C4-2B (cell line): ENCODE measurements around the gene TRAPPC6A.

Experiments used
- H3K27ac ChIP-seq: fragments of 450-650 bp; 2 replicates; pipeline ENCODE4 v1.5.1; 2017
- ZFX ChIP-seq: fragments of 450-650 bp; IDR thresholded peaks from 2 replicates; pipeline ENCODE4 v1.6.1; 2017
- TF ChIP-seq, protein P1 (sequence below): fragments of 450-650 bp; conservative IDR thresholded peaks from 2 replicates; pipeline ENCODE4 v1.5.1; 2017; ENCODE audit warnings: mild to moderate bottlenecking

TRAPPC6A gene

DNA sequence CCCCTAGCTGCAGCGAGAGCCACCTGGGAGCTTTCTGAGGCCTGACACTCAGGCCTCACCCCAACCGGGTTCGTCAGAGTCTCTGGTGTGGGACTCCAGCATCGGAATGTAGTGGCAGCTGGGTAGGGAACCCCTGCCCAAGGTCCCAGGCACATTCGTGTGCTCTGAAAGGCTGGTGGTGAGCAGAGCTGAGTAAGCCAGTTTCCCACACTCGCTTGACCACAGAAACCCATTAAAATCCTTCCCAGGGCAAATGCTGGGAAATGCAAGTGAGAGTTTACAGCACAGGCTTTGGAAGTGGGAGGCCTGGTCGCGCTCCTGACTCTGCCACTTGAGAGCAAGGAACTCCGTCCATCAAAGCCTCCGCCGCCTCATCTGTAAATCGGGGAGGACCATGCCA, 4.2 kb downstream of the TRAPPC6A start:
- H3K27ac ChIP-seq = no peak overlapping the region
- no peak for TF ChIP-seq ZFX

DNA sequence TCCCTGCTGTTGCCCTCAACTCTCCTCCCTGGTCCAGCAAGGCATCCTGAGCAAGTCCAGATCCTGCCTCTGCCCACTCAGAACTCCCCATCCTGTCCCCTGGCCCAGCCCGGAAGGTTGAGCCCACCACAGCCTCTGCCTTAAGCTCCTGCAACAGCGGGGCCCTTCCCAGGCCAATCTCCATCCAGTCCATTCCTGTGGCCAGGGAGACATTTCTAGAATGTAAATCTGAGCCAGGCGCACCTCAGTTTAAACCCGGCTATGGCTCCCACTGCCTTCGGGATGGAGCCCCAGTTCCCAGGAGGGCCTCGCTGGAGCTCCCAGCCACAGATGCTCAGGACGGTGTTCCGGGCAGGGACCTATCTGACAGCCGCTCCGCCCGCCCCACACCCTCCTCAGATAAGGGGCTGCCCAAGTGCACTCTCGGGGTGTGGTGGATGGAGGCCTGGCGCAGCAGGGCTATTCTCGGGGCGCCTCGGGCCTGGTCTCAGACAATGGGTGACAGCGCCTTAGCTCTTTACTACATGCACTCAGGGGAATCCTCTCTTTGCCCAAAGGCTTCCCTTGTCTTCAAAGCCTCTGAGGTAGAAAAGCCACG, 5.3 kb downstream of the TRAPPC6A start:
- H3K27ac ChIP-seq = no peak overlapping the region
- TF ChIP-seq, protein P1, sequence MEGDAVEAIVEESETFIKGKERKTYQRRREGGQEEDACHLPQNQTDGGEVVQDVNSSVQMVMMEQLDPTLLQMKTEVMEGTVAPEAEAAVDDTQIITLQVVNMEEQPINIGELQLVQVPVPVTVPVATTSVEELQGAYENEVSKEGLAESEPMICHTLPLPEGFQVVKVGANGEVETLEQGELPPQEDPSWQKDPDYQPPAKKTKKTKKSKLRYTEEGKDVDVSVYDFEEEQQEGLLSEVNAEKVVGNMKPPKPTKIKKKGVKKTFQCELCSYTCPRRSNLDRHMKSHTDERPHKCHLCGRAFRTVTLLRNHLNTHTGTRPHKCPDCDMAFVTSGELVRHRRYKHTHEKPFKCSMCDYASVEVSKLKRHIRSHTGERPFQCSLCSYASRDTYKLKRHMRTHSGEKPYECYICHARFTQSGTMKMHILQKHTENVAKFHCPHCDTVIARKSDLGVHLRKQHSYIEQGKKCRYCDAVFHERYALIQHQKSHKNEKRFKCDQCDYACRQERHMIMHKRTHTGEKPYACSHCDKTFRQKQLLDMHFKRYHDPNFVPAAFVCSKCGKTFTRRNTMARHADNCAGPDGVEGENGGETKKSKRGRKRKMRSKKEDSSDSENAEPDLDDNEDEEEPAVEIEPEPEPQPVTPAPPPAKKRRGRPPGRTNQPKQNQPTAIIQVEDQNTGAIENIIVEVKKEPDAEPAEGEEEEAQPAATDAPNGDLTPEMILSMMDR = no peak
- no peak for TF ChIP-seq ZFX

DNA sequence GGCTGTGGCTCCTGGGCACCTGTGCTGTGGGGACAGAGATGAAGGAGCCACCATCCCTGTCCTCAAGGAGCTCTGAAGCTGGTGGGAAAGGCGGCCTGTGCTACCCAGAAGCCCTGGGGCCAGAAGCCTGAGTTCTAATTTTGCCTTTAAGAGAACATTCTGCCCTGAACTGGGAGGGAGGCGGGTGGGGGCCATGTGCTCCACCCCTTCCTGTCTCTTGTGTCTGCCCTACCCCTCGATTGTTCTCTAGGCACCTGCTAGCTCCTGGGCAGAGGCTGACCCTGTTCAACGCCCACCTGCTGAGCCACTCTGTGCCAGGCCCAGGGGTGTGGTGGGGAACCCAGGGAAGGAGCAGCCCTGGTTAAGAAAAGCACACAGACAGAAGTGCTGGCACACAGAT, 5.9 kb downstream of the TRAPPC6A start:
- no peak for TF ChIP-seq ZFX
- TF ChIP-seq, protein P1 = no peak
- no peak overlapping the region for H3K27ac ChIP-seq

DNA sequence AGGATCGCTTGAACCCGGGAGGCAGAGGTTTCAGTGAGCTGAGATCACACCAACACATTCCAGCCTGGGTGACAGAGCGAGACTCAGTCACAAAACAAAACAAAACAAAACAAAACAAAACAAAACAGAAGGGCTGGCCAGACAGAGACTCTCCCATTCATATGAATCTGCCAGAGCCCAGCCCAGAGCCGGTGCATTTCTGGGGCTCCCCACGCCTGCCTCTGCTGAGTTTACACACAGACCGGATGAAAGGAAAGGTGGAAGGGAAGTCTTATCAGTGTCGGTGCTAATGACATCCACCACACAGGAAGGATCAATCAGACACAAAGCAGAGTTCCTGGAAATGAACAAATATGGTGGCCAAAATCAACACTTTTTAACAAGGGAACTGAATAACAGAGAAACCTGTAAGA, 6.8 kb downstream of the TRAPPC6A start:
- TF ChIP-seq ZFX = no peak
- TF ChIP-seq, protein P1 = no peak
- H3K27ac ChIP-seq = no peak overlapping the region

DNA sequence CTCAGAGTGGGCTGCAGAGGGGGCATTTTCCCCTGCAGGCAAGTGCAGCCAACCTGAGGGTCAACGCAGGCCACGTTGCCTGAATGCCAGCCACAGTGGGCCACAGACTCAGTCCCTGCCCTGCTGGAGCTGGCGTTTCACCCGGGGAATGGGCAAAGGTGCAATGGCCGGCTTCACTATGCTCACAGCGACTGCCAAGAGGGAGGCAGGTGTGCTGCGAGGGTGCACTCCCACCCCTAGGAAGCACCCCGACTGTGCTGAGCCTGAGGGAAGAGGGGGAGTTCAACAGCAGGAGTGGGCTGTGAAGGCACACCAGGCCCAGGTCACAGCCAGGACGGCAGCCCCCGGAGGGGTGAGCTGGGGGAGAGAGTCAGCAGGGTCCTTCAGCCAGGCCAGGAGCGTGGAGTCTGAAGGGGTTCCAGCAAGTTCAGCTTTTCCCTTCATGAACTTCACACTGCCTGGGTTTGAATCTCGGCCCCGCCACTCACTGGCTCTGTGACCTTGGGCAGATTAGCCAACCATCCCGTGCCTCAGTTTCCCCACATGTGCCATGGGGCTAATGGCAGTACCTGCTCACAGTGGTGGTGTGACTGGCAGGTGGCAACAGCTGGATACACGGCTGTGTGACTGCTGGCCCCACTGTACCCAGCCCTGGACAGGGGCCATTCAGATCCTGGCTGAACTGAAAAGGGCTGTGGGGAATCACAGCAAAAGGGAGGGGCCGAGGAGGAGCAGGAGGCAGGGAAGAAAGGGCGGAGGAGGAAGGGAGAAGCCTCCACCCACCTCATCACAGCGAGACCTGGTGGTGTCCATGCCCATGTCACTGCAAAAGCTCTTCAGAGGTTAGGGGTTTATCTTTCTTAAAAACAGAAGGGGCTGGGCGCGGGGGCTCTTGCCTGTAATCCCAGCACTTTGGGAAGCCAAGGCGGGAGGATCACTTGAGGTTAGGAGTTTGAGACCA, 7.6 kb downstream of the TRAPPC6A start:
- H3K27ac ChIP-seq = no peak overlapping the region
- no peak for TF ChIP-seq ZFX
- TF ChIP-seq, protein P1 = no peak

DNA sequence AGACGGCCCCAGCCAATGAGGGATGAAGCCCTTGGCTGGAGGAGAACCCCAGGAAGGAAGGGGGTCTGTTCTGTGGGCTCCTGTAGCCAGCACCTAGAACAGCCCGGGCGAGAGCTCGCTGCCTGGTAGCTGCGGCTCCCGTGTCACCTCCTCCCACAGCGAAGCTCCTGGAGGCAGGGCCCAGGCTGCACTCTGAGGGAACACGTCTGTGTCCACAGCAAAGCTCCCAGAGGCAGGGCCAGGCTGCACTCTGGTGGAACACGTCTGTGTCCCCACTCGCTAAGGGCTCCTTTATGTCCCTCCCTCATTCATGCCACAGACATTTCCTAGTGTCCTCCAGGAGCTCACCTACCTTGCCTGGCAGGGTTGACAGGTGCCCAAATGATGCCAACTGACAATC, 8.4 kb downstream of the TRAPPC6A start:
- H3K27ac ChIP-seq = no peak overlapping the region
- no peak for TF ChIP-seq ZFX
- TF ChIP-seq, protein P1 = no peak

DNA sequence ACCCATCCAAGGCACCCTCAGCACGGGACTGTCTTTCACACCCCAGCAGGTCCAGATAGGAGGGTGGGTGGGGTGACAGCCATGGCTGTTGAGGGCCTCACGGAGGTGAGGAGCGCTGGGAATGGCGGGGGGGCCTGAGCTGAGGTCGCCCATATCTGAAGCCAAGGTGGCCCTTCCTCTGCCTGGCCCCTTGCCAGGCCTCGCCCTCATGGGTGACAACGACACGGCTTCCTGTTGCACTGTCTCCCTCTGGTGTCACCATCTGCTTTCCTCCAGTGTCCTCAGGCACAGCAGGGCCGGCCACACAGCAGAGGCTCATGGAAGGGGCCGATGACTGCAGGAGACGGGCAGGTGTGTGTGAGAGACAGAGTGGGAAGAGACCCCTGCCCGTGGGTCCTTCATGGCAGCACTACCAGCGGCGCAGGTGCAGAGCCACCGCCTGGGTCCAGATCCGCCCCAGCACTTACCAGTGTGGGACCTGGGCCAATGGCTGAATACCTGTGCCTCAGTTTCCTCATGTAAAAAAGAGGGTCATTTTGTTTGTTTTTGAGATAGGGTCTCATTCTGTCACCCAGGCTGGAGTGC, 9.2 kb downstream of the TRAPPC6A start:
- TF ChIP-seq ZFX = no peak
- TF ChIP-seq, protein P1 = no peak

More for the DNA sequence above, 9.2 kb downstream of the TRAPPC6A start:
- H3K27ac ChIP-seq = no peak overlapping the region
